GM18526 (cell line): ENCODE measurements around the gene LAMC1.

Experiments used
- POLR2A ChIP-seq: IDR thresholded peaks from 3 replicates; pipeline ENCODE4 v1.6.1; 2011; ENCODE audit not compliant: insufficient read length; ENCODE audit errors: extremely low read depth

The LAMC1 gene

GRCh38 chr1:183048087-183049085 is 25.2 kb downstream of the LAMC1 start:
- no peak for TF ChIP-seq POLR2A

DNA sequence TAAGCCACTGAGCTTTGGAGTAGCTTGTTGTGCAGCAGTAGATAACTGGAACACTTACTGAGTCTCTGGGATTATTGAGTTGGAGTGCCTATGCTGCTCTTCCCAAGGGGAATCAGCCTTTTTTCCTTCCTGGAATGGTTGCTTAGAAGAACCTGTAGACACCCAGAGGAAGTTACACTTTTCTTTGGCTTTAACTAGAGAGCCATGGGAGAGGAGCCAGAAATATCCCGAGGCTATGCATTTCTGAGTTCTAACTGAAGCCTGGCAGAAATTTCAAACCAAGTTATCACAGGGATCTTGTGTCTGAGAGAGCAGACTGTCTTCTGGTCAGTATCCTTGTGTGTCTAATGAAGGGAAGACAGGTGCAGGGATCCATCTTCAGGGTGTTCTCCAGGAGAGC is 28.3 kb downstream of the LAMC1 start:
- no peak for TF ChIP-seq POLR2A

GRCh38 chr1:183052861-183053260 is 29.6 kb downstream of the LAMC1 start:
- TF ChIP-seq POLR2A = no peak

DNA sequence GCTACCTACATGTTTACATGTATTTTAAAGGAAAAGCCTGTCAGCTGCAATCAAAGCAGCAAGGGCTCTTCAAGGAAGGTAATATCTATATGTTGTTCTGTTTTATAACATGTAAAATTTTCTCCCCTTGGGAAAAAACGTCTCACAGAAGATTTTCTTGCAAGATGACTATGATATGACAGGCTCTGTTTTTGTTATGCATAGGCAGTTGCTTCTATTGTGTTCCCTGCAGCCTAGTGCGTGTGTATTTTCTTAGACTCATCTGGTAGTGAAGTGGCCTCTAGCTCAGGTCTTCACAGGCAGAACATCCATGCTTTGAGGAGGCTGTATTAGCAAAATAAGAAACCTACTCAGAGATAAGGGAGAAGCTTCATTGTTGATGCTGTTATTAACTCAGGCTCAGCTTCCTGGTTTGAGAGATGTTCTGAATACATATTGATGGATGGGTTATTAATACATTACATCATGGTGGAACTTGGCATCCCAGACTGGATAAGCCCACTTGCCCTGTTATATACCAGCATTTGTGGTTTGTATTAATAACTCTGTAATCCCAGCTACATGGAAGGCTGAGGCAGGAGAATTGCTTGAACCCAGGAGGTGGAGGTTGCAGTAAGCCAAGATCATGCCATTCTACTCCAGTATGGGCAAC is 35.8 kb downstream of the LAMC1 start:
- no peak for TF ChIP-seq POLR2A

- no peak for TF ChIP-seq POLR2A
Measured at GRCh38 chr1:183061194-183061593, 38.0 kb downstream of the LAMC1 start.

DNA sequence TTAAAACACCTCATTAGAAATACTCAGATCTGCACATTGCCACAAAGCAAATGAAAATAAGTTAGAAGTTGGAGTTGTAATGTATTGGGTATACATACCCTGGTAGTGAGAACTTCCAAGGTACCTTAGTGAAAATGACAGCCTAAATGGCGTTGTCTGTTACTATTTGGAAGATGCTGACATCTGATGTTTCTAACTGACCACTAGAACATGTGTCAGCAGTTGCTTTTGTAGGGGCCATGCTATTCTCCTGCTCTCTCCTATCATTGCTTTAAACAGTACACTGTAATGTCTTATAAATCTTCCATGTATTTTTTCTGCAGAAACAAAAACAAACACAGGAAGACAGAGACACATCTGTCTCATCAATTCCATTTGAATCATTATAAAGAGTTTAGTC is 40.1 kb downstream of the LAMC1 start:
- TF ChIP-seq POLR2A = no peak

DNA sequence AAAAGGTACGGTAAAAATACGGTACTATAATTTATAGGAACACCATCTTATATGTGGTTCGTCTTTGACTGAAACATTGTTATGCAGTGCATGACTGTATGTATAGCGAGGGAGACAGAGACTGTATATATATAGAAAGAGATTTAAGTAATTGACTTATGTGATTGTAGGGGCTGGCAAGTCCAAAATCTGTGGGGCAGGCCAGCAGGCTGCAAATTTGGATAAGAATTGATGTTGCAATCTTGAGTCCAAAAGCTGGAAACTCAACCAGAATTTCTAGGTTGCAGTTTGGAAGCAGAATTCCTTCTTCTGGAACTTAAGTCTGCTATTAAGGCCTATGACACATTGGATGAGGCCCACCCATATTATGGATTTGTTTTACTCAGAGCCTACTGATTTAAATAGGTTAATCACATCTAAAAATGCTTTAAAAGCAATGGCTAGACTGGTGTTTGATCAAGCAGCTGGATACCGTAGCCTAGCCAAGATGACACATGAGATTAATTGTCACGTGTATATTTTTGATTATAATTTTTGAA is 42.0 kb downstream of the LAMC1 start:
- no peak for TF ChIP-seq POLR2A

GRCh38 chr1:183069562-183070216 is 46.5 kb downstream of the LAMC1 start:
- TF ChIP-seq POLR2A = no peak

DNA sequence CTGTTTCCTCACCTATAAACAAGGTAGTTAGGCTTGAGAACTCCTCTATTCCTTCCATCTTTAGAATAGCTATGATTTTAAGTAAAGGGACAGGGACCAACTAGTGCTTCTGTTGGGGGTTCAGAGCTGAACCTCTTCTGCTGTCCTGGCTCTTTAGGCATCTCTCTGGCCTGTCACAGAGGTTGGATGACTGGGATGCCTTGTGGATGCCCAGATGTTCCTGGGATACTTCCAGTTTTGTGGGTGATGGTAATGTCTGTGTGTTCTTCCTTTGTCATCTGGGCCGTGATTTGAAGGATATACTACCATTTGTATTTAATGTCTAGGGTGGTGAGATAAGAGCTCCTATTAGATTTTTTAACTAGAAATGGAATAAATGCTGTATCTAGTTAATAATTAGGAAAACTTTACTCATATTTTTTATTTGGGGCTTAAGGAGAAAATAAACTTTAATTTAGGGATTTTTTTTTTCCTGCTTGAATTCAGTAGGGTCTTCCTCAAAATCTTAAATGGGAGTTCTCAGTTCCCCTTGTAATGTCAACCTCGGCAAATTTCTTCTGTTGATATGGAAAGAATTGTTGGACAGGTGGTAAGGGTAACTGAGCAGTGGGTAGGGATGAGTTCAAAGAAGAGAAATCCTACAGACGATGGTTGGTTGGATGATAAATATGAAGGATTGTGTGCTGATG is 47.2 kb downstream of the LAMC1 start:
- no peak for TF ChIP-seq POLR2A

DNA sequence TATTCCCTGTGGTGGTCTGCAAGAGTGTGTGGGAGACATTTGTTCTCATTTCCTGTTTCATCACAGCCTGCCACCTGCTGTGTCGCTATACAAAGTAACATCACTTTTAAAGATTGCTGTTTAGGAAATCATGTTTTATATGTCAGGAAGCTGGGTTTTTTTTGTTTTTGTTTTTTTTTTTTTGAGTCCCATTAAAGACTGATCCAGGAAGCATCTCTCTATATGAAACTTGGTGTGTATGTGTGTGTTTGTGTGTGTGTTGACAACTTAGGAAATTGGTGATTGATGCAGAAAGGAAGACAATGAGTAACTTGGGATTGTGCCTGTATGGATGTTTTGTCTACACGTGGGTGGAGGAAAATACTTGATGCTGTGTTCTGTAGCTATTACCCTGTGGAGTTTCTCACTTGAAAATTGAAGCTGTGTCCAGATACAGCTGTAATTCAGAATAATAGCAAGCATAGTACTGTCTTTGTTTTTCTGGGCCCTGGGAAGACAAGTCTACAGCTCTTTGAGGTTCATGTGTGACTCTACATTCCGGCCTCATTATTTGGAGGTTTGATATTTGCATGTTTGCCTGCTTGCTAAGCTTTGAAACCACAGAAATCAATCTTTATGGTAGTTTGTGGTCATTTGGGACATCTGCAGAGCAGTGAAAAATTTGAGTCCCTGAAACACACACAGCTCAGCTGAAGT is 47.9 kb downstream of the LAMC1 start:
- no peak for TF ChIP-seq POLR2A

DNA sequence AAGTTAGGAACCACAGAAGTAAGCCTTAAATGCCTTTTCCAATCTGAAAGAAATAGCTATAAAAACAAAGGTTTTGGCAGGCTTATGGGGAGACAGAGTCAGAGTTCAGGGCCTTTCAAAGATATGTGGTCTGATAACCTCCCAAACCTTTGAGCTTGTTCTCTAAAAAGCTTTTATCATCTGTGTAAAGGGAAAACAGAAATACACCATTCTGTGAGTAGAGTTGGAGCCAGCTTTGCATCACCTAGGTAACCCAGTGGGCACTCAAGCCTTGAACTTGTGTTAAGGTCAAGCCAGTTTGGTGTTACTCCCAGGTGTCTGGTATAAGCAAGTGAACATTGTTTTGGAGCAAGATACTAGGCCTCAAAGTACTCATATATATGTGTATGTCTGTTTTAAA is 50.1 kb downstream of the LAMC1 start:
- no peak for TF ChIP-seq POLR2A

DNA sequence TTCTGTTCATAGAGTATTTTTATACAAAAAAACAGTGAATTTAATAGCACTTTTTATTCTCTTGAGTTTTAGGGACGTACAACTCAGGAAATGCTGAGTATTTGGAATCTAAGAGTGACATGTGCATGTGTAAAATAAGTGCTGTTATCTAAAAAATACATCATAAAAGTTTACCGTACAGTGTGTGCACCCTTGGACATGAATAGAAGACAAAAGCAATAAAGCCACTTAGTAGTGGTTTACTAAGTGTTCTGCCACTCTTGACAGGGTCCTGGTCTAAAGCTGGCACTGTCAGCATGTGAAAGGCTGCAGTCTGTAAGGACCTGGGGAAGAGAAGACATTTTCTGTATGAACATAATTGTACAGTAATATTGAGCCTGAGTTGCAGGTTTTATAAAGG is 51.0 kb downstream of the LAMC1 start:
- TF ChIP-seq POLR2A = no peak

DNA sequence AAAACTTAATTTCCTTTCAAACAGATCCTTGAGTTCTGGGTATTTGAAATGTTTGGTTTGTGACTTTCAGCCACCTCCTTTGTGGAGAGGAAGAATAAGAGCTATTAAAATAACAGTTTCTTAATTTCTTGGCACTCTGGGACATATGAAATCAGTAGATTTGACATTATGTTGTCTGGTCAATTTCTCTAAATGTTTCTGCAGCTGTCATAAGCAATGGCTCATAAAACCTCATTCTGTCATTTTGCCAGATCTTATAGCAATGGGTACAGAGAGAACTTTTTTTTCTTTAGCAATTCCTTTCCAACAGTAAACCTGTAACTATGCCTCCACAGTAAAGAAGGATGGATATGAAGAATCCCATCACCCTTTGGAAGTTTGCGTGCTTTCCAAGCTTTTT is 52.6 kb downstream of the LAMC1 start:
- TF ChIP-seq POLR2A = no peak

- TF ChIP-seq POLR2A = no peak
Measured at GRCh38 chr1:183077097-183077496, 53.9 kb downstream of the LAMC1 start.

GRCh38 chr1:183079712-183080388 is 56.6 kb downstream of the LAMC1 start:
- TF ChIP-seq POLR2A = no peak
